MM.1S (cell line): Measurements from ENCODE around the gene SH3PXD2B.

Experiments
- CTCF ChIP-seq: fragments of 300-600 bp; sonication (generic); IDR thresholded peaks from 2 replicates; pipeline ENCODE4 v1.5.1; 2016; ENCODE audit warnings: antibody characterized with exemption, low read length, mixed read lengths
- EZH2 ChIP-seq: fragments of 300-600 bp; sonication (generic); optimal IDR thresholded peaks from 2 replicates; pipeline ENCODE3; 2017; ENCODE audit warnings: low read depth, mild to moderate bottlenecking, antibody characterized with exemption, low read length, mixed read lengths

- TF ChIP-seq CTCF (no peak), EZH2 (no peak)
Observed at GRCh38 chr5:172342918-172343317, 111.4 kb downstream of the SH3PXD2B start.
